ENCODE results near the gene NCAPG2. TPM values are rescaled to one million over a fixed set of nuclear protein-coding genes. Genes with fewer than 3 reads are reported as not detected.
A peak's percentile ranks its signal among the peaks of the same experiment; 100 is the strongest.

The NCAPG2 gene
- polyA plus RNA-seq, 2 of the 4 experiments (the other 2 are of a cell fraction) = 53.8 to 63.0 TPM

DNA sequence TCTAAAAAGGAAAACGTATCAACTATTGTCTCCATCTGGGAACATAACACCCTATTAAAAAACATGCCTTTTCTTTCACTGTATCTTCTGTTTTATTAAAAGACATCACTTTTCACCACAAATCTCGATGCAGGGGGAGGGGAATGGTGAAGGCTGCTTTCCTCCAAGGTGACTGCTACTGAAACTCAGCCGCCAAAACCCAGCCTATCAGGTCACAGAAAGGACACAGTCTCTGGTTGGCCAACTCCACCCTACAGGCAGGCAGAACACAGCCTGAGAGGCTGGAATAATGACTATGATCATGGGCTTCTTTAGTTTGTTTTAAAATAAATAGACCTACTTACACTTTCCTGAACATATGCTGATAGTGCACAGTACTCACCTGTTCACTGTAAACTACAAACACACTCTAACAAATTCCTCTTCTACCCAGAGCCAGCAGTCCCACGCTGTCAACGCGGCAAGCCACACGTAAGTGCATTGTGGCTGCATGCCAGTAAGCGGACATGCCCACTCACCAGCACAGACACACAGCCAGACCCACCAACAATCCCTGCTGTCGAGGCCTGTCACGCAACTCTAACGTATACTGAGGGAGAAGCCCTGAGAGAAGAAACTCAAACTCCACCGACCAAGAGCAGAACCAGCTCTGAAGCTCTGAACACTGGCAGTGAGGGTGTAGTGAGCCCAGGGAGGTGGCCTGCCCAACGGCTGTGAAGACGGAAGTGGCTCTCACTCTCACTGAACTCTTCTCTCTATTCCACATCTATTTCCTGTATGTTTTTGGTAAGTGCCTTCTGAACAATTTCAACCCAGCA is 41.8 kb downstream of the NCAPG2 start:
- Histone ChIP-seq H3K9me3 (no peaks in the 10 kb centered on the region), H3K27ac (no peak overlapping the region), H3K4me3 (no peak overlapping the region), H3K4me2 (no peak overlapping the region), H3K4me1 (no peaks in the 10 kb centered on the region)
- WGBS (ENCODE audit: missing lambda C conversion rate) = 86% methylated on average over 14 of the region's 14 CpGs
- TF ChIP-seq CHD4 (IDR thresholded peaks at IDR 0.05; ENCODE audit: borderline replicate concordance) (no peak), EHMT2 (IDR thresholded peaks at IDR 0.05; ENCODE audit: low read depth) (no peak), NPAS2 (CRISPR knock-in tag; IDR thresholded peaks at IDR 0.05; ENCODE audit: borderline replicate concordance) (no peak), FOSL2 (IDR thresholded peaks at IDR 0.05) (no peak), FOSL2 (CRISPR knock-in tag; IDR thresholded peaks at IDR 0.05) (no peak), RCOR1 (IDR thresholded peaks at IDR 0.05; ENCODE audit: low read depth, low read length) (no peak), KDM1A (IDR thresholded peaks at IDR 0.05; ENCODE audit: low read depth) (no peak), ZC3H11A (IDR thresholded peaks at IDR 0.05) (no peak), TFCP2L1 (CRISPR knock-in tag; IDR thresholded peaks at IDR 0.05) (no peak), PHF8 (IDR thresholded peaks at IDR 0.05; ENCODE audit: borderline replicate concordance, low read depth) (no peak)
- TF ChIP-seq, protein P1, sequence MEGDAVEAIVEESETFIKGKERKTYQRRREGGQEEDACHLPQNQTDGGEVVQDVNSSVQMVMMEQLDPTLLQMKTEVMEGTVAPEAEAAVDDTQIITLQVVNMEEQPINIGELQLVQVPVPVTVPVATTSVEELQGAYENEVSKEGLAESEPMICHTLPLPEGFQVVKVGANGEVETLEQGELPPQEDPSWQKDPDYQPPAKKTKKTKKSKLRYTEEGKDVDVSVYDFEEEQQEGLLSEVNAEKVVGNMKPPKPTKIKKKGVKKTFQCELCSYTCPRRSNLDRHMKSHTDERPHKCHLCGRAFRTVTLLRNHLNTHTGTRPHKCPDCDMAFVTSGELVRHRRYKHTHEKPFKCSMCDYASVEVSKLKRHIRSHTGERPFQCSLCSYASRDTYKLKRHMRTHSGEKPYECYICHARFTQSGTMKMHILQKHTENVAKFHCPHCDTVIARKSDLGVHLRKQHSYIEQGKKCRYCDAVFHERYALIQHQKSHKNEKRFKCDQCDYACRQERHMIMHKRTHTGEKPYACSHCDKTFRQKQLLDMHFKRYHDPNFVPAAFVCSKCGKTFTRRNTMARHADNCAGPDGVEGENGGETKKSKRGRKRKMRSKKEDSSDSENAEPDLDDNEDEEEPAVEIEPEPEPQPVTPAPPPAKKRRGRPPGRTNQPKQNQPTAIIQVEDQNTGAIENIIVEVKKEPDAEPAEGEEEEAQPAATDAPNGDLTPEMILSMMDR (IDR thresholded peaks at IDR 0.05) = no peak
- TF ChIP-seq, protein P2, sequence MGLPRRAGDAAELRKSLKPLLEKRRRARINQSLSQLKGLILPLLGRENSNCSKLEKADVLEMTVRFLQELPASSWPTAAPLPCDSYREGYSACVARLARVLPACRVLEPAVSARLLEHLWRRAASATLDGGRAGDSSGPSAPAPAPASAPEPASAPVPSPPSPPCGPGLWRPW (IDR thresholded peaks at IDR 0.05) = no peak
- TF ChIP-seq, protein P3, sequence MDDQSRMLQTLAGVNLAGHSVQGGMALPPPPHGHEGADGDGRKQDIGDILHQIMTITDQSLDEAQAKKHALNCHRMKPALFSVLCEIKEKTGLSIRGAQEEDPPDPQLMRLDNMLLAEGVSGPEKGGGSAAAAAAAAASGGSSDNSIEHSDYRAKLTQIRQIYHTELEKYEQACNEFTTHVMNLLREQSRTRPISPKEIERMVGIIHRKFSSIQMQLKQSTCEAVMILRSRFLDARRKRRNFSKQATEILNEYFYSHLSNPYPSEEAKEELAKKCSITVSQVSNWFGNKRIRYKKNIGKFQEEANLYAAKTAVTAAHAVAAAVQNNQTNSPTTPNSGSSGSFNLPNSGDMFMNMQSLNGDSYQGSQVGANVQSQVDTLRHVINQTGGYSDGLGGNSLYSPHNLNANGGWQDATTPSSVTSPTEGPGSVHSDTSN (IDR thresholded peaks at IDR 0.05) = no peak
- TF ChIP-seq, protein P4, sequence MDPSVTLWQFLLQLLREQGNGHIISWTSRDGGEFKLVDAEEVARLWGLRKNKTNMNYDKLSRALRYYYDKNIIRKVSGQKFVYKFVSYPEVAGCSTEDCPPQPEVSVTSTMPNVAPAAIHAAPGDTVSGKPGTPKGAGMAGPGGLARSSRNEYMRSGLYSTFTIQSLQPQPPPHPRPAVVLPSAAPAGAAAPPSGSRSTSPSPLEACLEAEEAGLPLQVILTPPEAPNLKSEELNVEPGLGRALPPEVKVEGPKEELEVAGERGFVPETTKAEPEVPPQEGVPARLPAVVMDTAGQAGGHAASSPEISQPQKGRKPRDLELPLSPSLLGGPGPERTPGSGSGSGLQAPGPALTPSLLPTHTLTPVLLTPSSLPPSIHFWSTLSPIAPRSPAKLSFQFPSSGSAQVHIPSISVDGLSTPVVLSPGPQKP (IDR thresholded peaks at IDR 0.05; ENCODE audit: low read depth, low read length) = no peak
- DNase-seq (ENCODE audit: low read depth in 1 of 2, low spot score in 1 of 2) (no peak), ATAC-seq (peak in 1 of 2 experiments; percentile 18; a peak in 2 of 6 replicates), FAIRE-seq (no peak)
- ChIA-PET CTCF (interaction anchor here (0.5 to 1.5 kb wide), 3 partner anchors 13 to 33 kb away, joined by 3 to 4 read pairs (median 4); no protein-coding TSS in a partner anchor), POLR2A (no interaction called here)

DNA sequence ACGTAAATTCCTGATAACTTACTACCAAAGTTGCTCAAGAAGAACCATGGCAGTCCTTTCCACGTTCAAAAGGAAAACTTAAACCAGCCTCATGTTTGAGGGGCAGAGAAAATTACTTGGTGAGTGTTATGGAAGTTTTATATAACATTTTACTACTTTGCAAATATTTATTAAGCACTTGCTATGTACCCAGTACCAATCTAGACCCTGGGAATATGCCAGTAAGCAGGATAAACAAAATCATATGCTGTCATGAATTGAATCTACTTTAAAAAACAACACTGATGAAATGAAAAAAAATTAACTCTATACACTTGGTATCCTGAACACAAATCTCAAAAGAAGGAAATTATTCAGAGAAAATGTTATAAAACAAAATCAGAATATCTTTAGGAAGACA is 46.1 kb downstream of the NCAPG2 start:
- 88% methylated on average over 2 of the region's 2 CpGs for WGBS (ENCODE audit: missing lambda C conversion rate)
- Histone ChIP-seq H3K4me2 (no peak overlapping the region), H3K9me3 (no peaks in the 10 kb centered on the region), H3K27ac (no peak overlapping the region), H3K4me1 (no peaks in the 10 kb centered on the region), H3K4me3 (no peak overlapping the region)
- POLR2A ChIA-PET = no interaction called here
- no peak for TF ChIP-seq ZSCAN20 (CRISPR knock-in tag; IDR thresholded peaks at IDR 0.05)
- no peak for TF ChIP-seq TP53 (CRISPR knock-in tag; IDR thresholded peaks at IDR 0.05)
- TF ChIP-seq, protein P5, sequence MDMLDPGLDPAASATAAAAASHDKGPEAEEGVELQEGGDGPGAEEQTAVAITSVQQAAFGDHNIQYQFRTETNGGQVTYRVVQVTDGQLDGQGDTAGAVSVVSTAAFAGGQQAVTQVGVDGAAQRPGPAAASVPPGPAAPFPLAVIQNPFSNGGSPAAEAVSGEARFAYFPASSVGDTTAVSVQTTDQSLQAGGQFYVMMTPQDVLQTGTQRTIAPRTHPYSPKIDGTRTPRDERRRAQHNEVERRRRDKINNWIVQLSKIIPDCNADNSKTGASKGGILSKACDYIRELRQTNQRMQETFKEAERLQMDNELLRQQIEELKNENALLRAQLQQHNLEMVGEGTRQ (IDR thresholded peaks at IDR 0.05) = no peak
- TF ChIP-seq, protein P3 (IDR thresholded peaks at IDR 0.05) = no peak
- no peak for TF ChIP-seq HDAC2 (IDR thresholded peaks at IDR 0.05)
- TF ChIP-seq RAD21 (conservative IDR thresholded peaks at IDR 0.05 in 1 of 2, IDR thresholded peaks at IDR 0.05 in 1 of 2) = no peak
- no peak for TF ChIP-seq JUNB (IDR thresholded peaks at IDR 0.05)
- TF ChIP-seq NR3C1 (IDR thresholded peaks at IDR 0.05) = no peak
- no peak for TF ChIP-seq ZFP36 (IDR thresholded peaks at IDR 0.05; ENCODE audit: borderline replicate concordance, partially characterized antibody)
- TF ChIP-seq NPAS2 (CRISPR knock-in tag; IDR thresholded peaks at IDR 0.05; ENCODE audit: borderline replicate concordance) = no peak
- TF ChIP-seq, protein P6, sequence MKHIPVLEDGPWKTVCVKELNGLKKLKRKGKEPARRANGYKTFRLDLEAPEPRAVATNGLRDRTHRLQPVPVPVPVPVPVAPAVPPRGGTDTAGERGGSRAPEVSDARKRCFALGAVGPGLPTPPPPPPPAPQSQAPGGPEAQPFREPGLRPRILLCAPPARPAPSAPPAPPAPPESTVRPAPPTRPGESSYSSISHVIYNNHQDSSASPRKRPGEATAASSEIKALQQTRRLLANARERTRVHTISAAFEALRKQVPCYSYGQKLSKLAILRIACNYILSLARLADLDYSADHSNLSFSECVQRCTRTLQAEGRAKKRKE (CRISPR knock-in tag; IDR thresholded peaks at IDR 0.05; ENCODE audit: low read depth) = no peak
- no peak for TF ChIP-seq ESRRA (IDR thresholded peaks at IDR 0.05; ENCODE audit: borderline replicate concordance, low read length)
- no peak for TF ChIP-seq SMC3 (IDR thresholded peaks at IDR 0.05)
- TF ChIP-seq KDM5A (IDR thresholded peaks at IDR 0.05) = no peak
- TF ChIP-seq, protein P7, sequence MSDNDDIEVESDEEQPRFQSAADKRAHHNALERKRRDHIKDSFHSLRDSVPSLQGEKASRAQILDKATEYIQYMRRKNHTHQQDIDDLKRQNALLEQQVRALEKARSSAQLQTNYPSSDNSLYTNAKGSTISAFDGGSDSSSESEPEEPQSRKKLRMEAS (IDR thresholded peaks at IDR 0.05) = no peak
- TF ChIP-seq EHF (CRISPR knock-in tag; IDR thresholded peaks at IDR 0.05) = no peak
- TF ChIP-seq SREBF2 (IDR thresholded peaks at IDR 0.05) = no peak
- CTCF ChIA-PET = no interaction called here
- FAIRE-seq (no peak), DNase-seq (ENCODE audit: low read depth in 1 of 2, low spot score in 1 of 2) (no peak), ATAC-seq (no peak)
